Measurements from ENCODE around the gene PNMA5.

Gene PNMA5

GRCh38 chrX:152945021-152945979 is 48.6 kb downstream of the PNMA5 start:
- Mint-ChIP-seq H3K4me1 (ENCODE audit: low read depth) (peaks cover 9% of the 10 kb centered on the region), H3K9me3 (no peaks in the 10 kb centered on the region), H3K27ac (no peak overlapping the region), H3K27me3 (ENCODE audit: low read depth) (no peaks in the 10 kb centered on the region), H3K4me3 (no peak overlapping the region), H3K36me3 (ENCODE audit: low read depth) (no peaks in the 10 kb centered on the region)
- no peak for DNase-seq (ENCODE audit: low spot score)

- Mint-ChIP-seq H3K4me1 (ENCODE audit: low read depth) (peaks cover 9% of the 10 kb centered on the region), H3K27me3 (ENCODE audit: low read depth) (no peaks in the 10 kb centered on the region), H3K9me3 (no peaks in the 10 kb centered on the region), H3K36me3 (ENCODE audit: low read depth) (no peaks in the 10 kb centered on the region), H3K27ac (no peak overlapping the region), H3K4me3 (no peak overlapping the region)
- no peak for DNase-seq (ENCODE audit: low spot score)
These were observed 50.1 kb downstream of the PNMA5 start for GRCh38 chrX:152943826-152944225.

- H3K9me3 Mint-ChIP-seq, result no peaks in the 10 kb centered on the region
- DNase-seq (ENCODE audit: low spot score), result no peak
- H3K27ac Mint-ChIP-seq, result peak overlapping the region; percentile 60
- no peaks in the 10 kb centered on the region for H3K27me3 Mint-ChIP-seq (ENCODE audit: low read depth)
- H3K4me1 Mint-ChIP-seq (ENCODE audit: low read depth), result peaks cover 9% of the 10 kb centered on the region
- H3K36me3 Mint-ChIP-seq (ENCODE audit: low read depth), result no peaks in the 10 kb centered on the region
- H3K4me3 Mint-ChIP-seq, result peak overlapping the region; percentile 88
These were observed 51.9 kb downstream of the PNMA5 start for GRCh38 chrX:152942077-152942442.

- Mint-ChIP-seq H3K9me3 (no peaks in the 10 kb centered on the region), H3K27me3 (ENCODE audit: low read depth) (no peaks in the 10 kb centered on the region), H3K27ac (peak overlapping the region; percentile 80), H3K4me1 (ENCODE audit: low read depth) (peaks cover 9% of the 10 kb centered on the region), H3K36me3 (ENCODE audit: low read depth) (no peaks in the 10 kb centered on the region), H3K4me3 (peak overlapping the region; percentile 88)
- peak; percentile 88 for DNase-seq (ENCODE audit: low spot score)
These were observed 52.4 kb downstream of the PNMA5 start for GRCh38 chrX:152941328-152942076.

Data from T-helper 2 cell treated with Interferon-gamma antibody and Interleukin-4, amounts not matched to agents 5 μg/mL and 100 μg/mL, for 36 hours (primary cell).